MCF 10A (cell line): ENCODE measurements around the gene MXD4. TPM values are rescaled to one million over a fixed set of nuclear protein-coding genes. Genes with fewer than 3 reads are reported as not detected.

ENCODE experiments used
- BruUV-seq: library from RNA; stranded (reverse); fragments of 400-500 nt; replicated peaks from 2 replicates; lab custom pipeline; 2021; lab: Mats Ljungman, UMichigan
- CTCF ChIA-PET: fragments of 300-600 bp; sonication (Branson Sonifier 250); formaldehyde crosslinking; extraction: SDS; loops from one replicate; lab custom pipeline; 2021; ENCODE audit warnings: antibody characterized with exemption, inconsistent platforms; lab: Yijun Ruan, JAX
- POLR2A ChIA-PET: fragments of 300-600, 350-650 bp; sonication (Branson Sonifier 250); formaldehyde crosslinking; extraction: SDS; loops from one replicate; lab custom pipeline; 2020; ENCODE audit warnings: antibody characterized with exemption, inconsistent platforms; lab: Yijun Ruan, JAX
- DNase-seq: peaks from one replicate; pipeline ENCODE4 v3.0.0-alpha.2; 2018; ENCODE audit not compliant: unreplicated experiment
- H3K27ac Mint-ChIP-seq: one replicate; pipeline ENCODE4 v1.8.0; 2022; ENCODE audit warnings: mild to moderate bottlenecking, low read depth, mixed read lengths; ENCODE audit not compliant: unreplicated experiment
- H3K27me3 Mint-ChIP-seq: one replicate; pipeline ENCODE4 v1.8.0; 2022; ENCODE audit warnings: mixed read lengths; ENCODE audit not compliant: insufficient read depth, unreplicated experiment
- H3K36me3 Mint-ChIP-seq: one replicate; pipeline ENCODE4 v1.8.0; 2022; ENCODE audit warnings: mild to moderate bottlenecking, moderate library complexity, mixed read lengths; ENCODE audit not compliant: insufficient read depth, unreplicated experiment
- H3K4me1 Mint-ChIP-seq: one replicate; pipeline ENCODE4 v1.8.0; 2022; ENCODE audit warnings: mixed read lengths; ENCODE audit not compliant: insufficient read depth, unreplicated experiment
- H3K4me3 Mint-ChIP-seq: one replicate; pipeline ENCODE4 v1.8.0; 2022; ENCODE audit warnings: mild to moderate bottlenecking, moderate library complexity, mixed read lengths; ENCODE audit not compliant: unreplicated experiment
- H3K9me3 Mint-ChIP-seq: one replicate; pipeline ENCODE4 v1.8.0; 2022; ENCODE audit warnings: mixed read lengths; ENCODE audit not compliant: unreplicated experiment
- CTCF ChIP-seq: fragments of 200-600 bp; IDR thresholded peaks from one replicate; pipeline ENCODE4 v1.8.0; 2022; ENCODE audit warnings: antibody characterized with exemption, mild to moderate bottlenecking; ENCODE audit not compliant: unreplicated experiment
- intact Hi-C: fragments of 100-400 bp; cut with micrococcal nuclease; formaldehyde crosslinking; loops from 2 replicates; pipeline ENCODE4 v1.14.1; 2022
- total RNA-seq: library from RNA; stranded (reverse); gene quantifications from 2 replicates; pipeline ENCODE4 v1.2.3, GENCODE V29; 2022

MXD4 gene
- total RNA-seq, 1 experiment from 2014 or later: 50.2 TPM

GRCh38 chr4:2268357-2269205 is 6.7 kb upstream of the MXD4 start:
- Mint-ChIP-seq H3K27me3 (no peaks in the 10 kb centered on the region), H3K4me3 (no peak overlapping the region), H3K36me3 (no peaks in the 10 kb centered on the region), H3K4me1 (peaks cover 8% of the 10 kb centered on the region), H3K9me3 (no peaks in the 10 kb centered on the region), H3K27ac (no peak overlapping the region)
- no peak for TF ChIP-seq CTCF
- no peak for DNase-seq
- intact Hi-C loops: loop anchor here (10.0 kb wide), 1 partner anchor 66 kb away; no protein-coding TSS in a partner anchor
- ChIA-PET CTCF (no interaction called here), POLR2A (interaction anchor here (0.6 kb wide), 2 partner anchors 8 to 387 kb away, joined by 3 read pairs; no protein-coding TSS in a partner anchor)
- BruUV-seq: no TSS peak

- H3K9me3 Mint-ChIP-seq: no peaks in the 10 kb centered on the region
- TF ChIP-seq CTCF: no peak
- no peak for DNase-seq
- intact Hi-C loops: loop anchor here (10.0 kb wide), 1 partner anchor 67 kb away; no protein-coding TSS in a partner anchor
- no peak overlapping the region for H3K27ac Mint-ChIP-seq
- no peak overlapping the region for H3K4me3 Mint-ChIP-seq
- ChIA-PET CTCF (no interaction called here), POLR2A (no interaction called here)
- no TSS peak for BruUV-seq
- H3K36me3 Mint-ChIP-seq: no peaks in the 10 kb centered on the region
- peaks cover 8% of the 10 kb centered on the region for H3K4me1 Mint-ChIP-seq
- no peaks in the 10 kb centered on the region for H3K27me3 Mint-ChIP-seq
These were observed 5.9 kb upstream of the MXD4 start for GRCh38 chr4:2267841-2268240.

GRCh38 chr4:2267320-2267811 is 5.5 kb upstream of the MXD4 start:
- CTCF ChIA-PET: no interaction called here
- no peaks in the 10 kb centered on the region for H3K36me3 Mint-ChIP-seq
- POLR2A ChIA-PET: no interaction called here
- H3K27me3 Mint-ChIP-seq: no peaks in the 10 kb centered on the region
- no peaks in the 10 kb centered on the region for H3K9me3 Mint-ChIP-seq
- no peak overlapping the region for H3K4me3 Mint-ChIP-seq
- BruUV-seq: no TSS peak
- DNase-seq: no peak
- no peak for TF ChIP-seq CTCF
- intact Hi-C loops: loop anchor here (10.0 kb wide), 1 partner anchor 67 kb away; no protein-coding TSS in a partner anchor
- H3K27ac Mint-ChIP-seq: no peak overlapping the region
- H3K4me1 Mint-ChIP-seq: peaks cover 8% of the 10 kb centered on the region

DNA sequence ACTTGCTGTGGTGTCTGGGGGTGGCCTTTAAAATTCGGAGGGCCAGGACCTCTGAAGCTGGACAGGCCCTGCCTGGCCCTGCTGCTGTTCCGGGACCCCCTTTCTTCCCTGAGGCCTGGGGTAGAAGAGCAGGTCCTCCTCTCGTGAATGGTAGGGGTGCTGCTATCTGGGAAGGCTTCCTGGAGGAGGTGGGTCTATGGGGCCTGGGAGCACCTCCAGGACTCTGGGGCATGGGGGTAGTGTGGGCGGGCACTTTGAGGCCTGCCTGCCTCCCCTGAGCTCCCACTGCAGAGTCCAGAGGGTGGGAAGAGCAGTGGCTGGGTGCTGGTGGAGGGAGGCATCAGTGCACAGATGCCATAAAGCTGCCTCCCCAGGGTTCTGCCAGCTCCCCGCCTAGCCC is 4.9 kb upstream of the MXD4 start:
- POLR2A ChIA-PET: no interaction called here
- H3K4me3 Mint-ChIP-seq: no peak overlapping the region
- H3K9me3 Mint-ChIP-seq: no peaks in the 10 kb centered on the region
- CTCF ChIA-PET: no interaction called here
- no peak for DNase-seq
- H3K4me1 Mint-ChIP-seq: peaks cover 8% of the 10 kb centered on the region
- no peak for TF ChIP-seq CTCF
- H3K36me3 Mint-ChIP-seq: no peaks in the 10 kb centered on the region
- no TSS peak for BruUV-seq
- H3K27me3 Mint-ChIP-seq: no peaks in the 10 kb centered on the region
- H3K27ac Mint-ChIP-seq: no peak overlapping the region
- intact Hi-C loops: loop anchor here (10.0 kb wide), 1 partner anchor 68 kb away; no protein-coding TSS in a partner anchor
